ENCODE measurements around the gene GPR139. TPM values are rescaled to one million over a fixed set of nuclear protein-coding genes. Genes with fewer than 3 reads are reported as not detected.

Gene GPR139
- total and polyA plus RNA-seq, 5 donors = not detected

Other genes with a start within 250 kb of the GPR139 start
- 10 to 100 TPM; 56.4 to 86.8 (median 84.5) TPM for gene GPRC5B, start 189.0 kb downstream of the GPR139 start, total RNA-seq
- 70.6 TPM for gene GPRC5B, start 189.0 kb downstream of the GPR139 start, polyA plus RNA-seq